DND-41 (cell line): Measurements from ENCODE around the gene FTH1.

Experiments
- ATAC-seq: fragments of 200-7000 bp; cut with Tn5 transposase; 3 replicates; pipeline ENCODE4 v1.9.1; 2021; ENCODE audit warnings: low read depth; ENCODE audit not compliant: insufficient read depth
- DNase-seq: peaks from one replicate; pipeline ENCODE4 v3.0.0-alpha.2; 2020
- H2AFZ ChIP-seq: 2 replicates; pipeline ENCODE4 v1.6.0; 2012; ENCODE audit warnings: low read depth, low read length
- H3K27ac ChIP-seq: 2 replicates; pipeline ENCODE4 v1.5.1; 2012; ENCODE audit warnings: low read length, inconsistent platforms
- H3K27me3 ChIP-seq: fragments of 200-600 bp; sonication (generic); 2 replicates; pipeline ENCODE4 v1.6.0; 2012; ENCODE audit warnings: low read length, mild to moderate bottlenecking, inconsistent platforms; ENCODE audit not compliant: insufficient read depth, poor library complexity
- H3K36me3 ChIP-seq: 2 replicates; pipeline ENCODE4 v1.5.1; 2012; ENCODE audit warnings: low read length, inconsistent platforms; ENCODE audit not compliant: insufficient read depth
- H3K4me1 ChIP-seq: 2 replicates; pipeline ENCODE4 v1.5.1; 2012; ENCODE audit warnings: mild to moderate bottlenecking, low read length; ENCODE audit not compliant: insufficient read depth
- H3K4me2 ChIP-seq: 2 replicates; pipeline ENCODE4 v1.6.0; 2012; ENCODE audit warnings: mild to moderate bottlenecking, moderate library complexity, low read length, inconsistent platforms; ENCODE audit not compliant: insufficient read depth
- H3K4me3 ChIP-seq, 2 experiments: fragments of 200-600 bp in 1 of 2; shearing (Covaris generic) in 1 of 2; 2 replicates each; pipeline ENCODE4 v1.5.1; 2012 to 2016; ENCODE audit warnings: inconsistent platforms in 2 of 2, low read length in 2 of 2, mild to moderate bottlenecking in 2 of 2, low read depth in 1 of 2, moderate library complexity in 1 of 2
- H3K79me2 ChIP-seq: 2 replicates; pipeline ENCODE4 v1.6.0; 2012; ENCODE audit warnings: low read length, inconsistent platforms; ENCODE audit not compliant: insufficient read depth
- H3K9ac ChIP-seq: 2 replicates; pipeline ENCODE4 v1.6.0; 2012; ENCODE audit warnings: low read depth, mild to moderate bottlenecking, inconsistent platforms, low read length, moderate library complexity
- H3K9me3 ChIP-seq: 2 replicates; pipeline ENCODE4 v1.5.1; 2012; ENCODE audit warnings: low read length, moderate library complexity, mild to moderate bottlenecking, inconsistent platforms; ENCODE audit not compliant: insufficient read depth, severe bottlenecking
- H4K20me1 ChIP-seq: 2 replicates; pipeline ENCODE4 v1.6.0; 2012; ENCODE audit warnings: low read length; ENCODE audit not compliant: insufficient read depth
- CTCF ChIP-seq: IDR thresholded peaks from 2 replicates; pipeline ENCODE4 v1.5.1; 2012; ENCODE audit warnings: borderline replicate concordance, low read length, moderate library complexity, mild to moderate bottlenecking; ENCODE audit not compliant: poor library complexity, severe bottlenecking; ENCODE audit errors: extremely low read depth
- EZH2 ChIP-seq: IDR thresholded peaks from 3 replicates; pipeline ENCODE4 v1.6.1; 2012; ENCODE audit warnings: borderline replicate concordance, low read depth, mild to moderate bottlenecking, moderate library complexity, low read length, inconsistent platforms; ENCODE audit not compliant: severe bottlenecking

Gene FTH1

DNA sequence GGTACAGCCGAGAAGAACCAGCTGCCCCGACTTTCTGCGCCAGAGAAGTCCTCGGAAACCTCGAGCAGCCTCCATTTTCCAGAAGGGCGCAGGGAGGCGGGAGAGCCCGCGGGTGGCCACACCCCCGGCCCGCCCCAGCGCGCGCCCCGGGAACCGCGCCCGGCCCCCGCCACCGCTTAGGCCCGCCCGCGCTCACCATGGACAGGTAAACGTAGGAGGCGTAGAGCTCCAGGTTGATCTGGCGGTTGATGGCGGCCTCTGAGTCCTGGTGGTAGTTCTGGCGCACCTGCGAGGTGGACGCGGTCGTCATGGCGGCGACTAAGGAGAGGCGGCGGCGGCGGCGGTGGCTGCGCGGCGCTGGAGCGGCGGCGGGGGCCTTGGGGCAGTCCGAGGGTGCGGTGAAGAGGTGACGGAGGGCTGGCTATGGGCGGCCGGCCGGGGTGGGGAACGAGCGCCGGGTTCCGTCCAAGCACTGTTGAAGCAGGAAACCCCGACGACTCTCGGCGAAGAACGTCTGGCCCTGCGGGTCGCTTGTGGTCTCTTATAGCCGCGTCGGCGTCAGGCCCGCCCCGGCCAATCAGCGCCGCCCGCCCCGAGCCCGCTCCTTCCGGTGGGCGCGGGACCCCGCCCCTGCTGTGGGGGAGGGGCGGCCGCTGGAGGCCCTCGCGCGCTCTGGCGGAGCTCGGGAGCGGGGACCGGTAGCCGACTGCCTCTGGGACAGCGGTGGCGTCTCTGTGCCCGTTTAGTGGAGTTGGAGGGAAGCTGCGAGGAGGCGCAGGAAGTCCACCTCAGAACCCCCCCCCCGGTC is at the start of gene FTH1:
TSS of gene FTH1 (minus strand) at position 519 of the 808 bp plus-strand sequence. CDS start at position 310, 209 bp downstream.
- Histone ChIP-seq H3K79me2 (peaks cover 20% of the 10 kb centered on the region), H3K9me3 (no peaks in the 10 kb centered on the region), H3K9ac (peak within 1 kb of the TSS; percentile 83), H3K36me3 (peaks cover 33% of the 10 kb centered on the region), H3K4me1 (peaks cover 40% of the 10 kb centered on the region), H3K27me3 (no peaks in the 10 kb centered on the region), H2AFZ (peak within 1 kb of the TSS; percentile 97), H3K4me3 (peak within 1 kb of the TSS; percentile 47 to 64), H3K27ac (peak within 1 kb of the TSS; percentile 88), H3K4me2 (peak within 1 kb of the TSS; percentile 82), H4K20me1 (peaks cover 22% of the 10 kb centered on the region)
- DNase-seq (peak; percentile 89), ATAC-seq (peak; percentile 81)
- TF ChIP-seq EZH2: no peak

GRCh38 chr11:62015615-62016014 is 48.2 kb upstream of the FTH1 start:
- Histone ChIP-seq H3K36me3 (no peaks in the 10 kb centered on the region), H3K9ac (no peak overlapping the region), H3K4me3 (no peak overlapping the region), H2AFZ (no peak overlapping the region), H3K4me2 (no peak overlapping the region), H4K20me1 (no peaks in the 10 kb centered on the region), H3K79me2 (no peaks in the 10 kb centered on the region), H3K9me3 (peaks cover under 1% of the 10 kb centered on the region), H3K27me3 (no peaks in the 10 kb centered on the region), H3K4me1 (no peaks in the 10 kb centered on the region), H3K27ac (no peak overlapping the region)
- ATAC-seq (no peak), DNase-seq (no peak)
- no peak for TF ChIP-seq EZH2
- no peak for TF ChIP-seq CTCF

- Histone ChIP-seq H3K4me2 (no peak overlapping the region), H3K27ac (no peak overlapping the region), H3K4me3 (no peak overlapping the region), H3K9ac (no peak overlapping the region), H4K20me1 (no peaks in the 10 kb centered on the region), H3K27me3 (no peaks in the 10 kb centered on the region), H3K36me3 (no peaks in the 10 kb centered on the region), H3K4me1 (no peaks in the 10 kb centered on the region), H3K9me3 (no peaks in the 10 kb centered on the region), H3K79me2 (no peaks in the 10 kb centered on the region), H2AFZ (no peak overlapping the region)
- ATAC-seq (no peak), DNase-seq (no peak)
- no peak for TF ChIP-seq CTCF
Observed at GRCh38 chr11:62013537-62014476, 46.4 kb upstream of the FTH1 start.
